ENCODE results near the gene LSP1. TPM values are rescaled to one million over a fixed set of nuclear protein-coding genes. Genes with fewer than 3 reads are reported as not detected.

Gene LSP1
- total and polyA plus RNA-seq, 8 donors: 9.8 to 239 (median 58.9) TPM

GRCh38 chr11:1814691-1815090 is 38.2 kb upstream of the LSP1 start:
- whole genome bisulfite sequencing, 5 donors: 72 to 91% (median 87%) methylated on average over 10 of the region's 10 CpGs
- DNase-seq: no peak
- no peak for TF ChIP-seq EP300 (IDR thresholded peaks at IDR 0.05)
- TF ChIP-seq CTCF (IDR thresholded peaks at IDR 0.05): no peak
- no peak for TF ChIP-seq POLR2AphosphoS5 (IDR thresholded peaks at IDR 0.05)
- no peak for TF ChIP-seq POLR2A (IDR thresholded peaks at IDR 0.05)
- Histone ChIP-seq H3K9me3 (peaks cover 0 to 24% (median 18%) of the 10 kb centered on the region in 4 donors), H3K4me1 (no peaks in the 10 kb centered on the region), H3K27ac (no peak overlapping the region), H3K27me3 (peaks cover 0 to 9% (median 0%) of the 10 kb centered on the region in 3 donors), H3K4me3 (no peak overlapping the region), H3K36me3 (no peaks in the 10 kb centered on the region)
- intact Hi-C loops (cut with DNase I; ENCODE audit: low total_unique reads): no loop called here

DNA sequence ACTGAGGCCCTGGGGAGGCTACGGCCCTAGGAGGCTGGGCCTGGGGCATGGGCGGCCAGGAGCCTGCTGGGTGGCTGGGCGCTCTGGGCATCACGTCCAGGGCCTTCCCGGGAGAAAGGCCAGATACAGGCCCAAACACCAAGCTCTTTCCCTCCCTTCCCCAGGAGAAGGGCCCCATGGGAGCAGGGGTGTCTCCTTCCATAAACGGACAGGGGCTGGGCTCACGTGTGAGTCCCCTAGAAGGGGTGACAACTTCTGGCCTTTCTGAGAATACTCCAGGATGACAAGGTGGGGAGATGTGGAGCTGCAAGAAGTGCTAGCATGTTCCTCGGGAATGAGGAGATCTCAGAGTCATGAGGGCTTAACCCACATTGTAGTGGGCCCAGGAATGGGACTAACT is 37.6 kb upstream of the LSP1 start:
- DNase-seq: no peak
- peaks cover 0 to 9% (median 0%) of the 10 kb centered on the region in 3 donors for H3K27me3 ChIP-seq
- no peaks in the 10 kb centered on the region for H3K36me3 ChIP-seq
- no peak for TF ChIP-seq POLR2AphosphoS5 (IDR thresholded peaks at IDR 0.05)
- TF ChIP-seq CTCF (IDR thresholded peaks at IDR 0.05): no peak
- no peak for TF ChIP-seq POLR2A (IDR thresholded peaks at IDR 0.05)
- TF ChIP-seq EP300 (IDR thresholded peaks at IDR 0.05): no peak
- H3K4me3 ChIP-seq: no peak overlapping the region
- peaks cover 0 to 24% (median 19%) of the 10 kb centered on the region in 4 donors for H3K9me3 ChIP-seq
- H3K4me1 ChIP-seq: no peaks in the 10 kb centered on the region
- WGBS, 5 donors: 80 to 94% (median 91%) methylated on average over 8 of the region's 8 CpGs
- no peak overlapping the region for H3K27ac ChIP-seq
- intact Hi-C loops (cut with DNase I; ENCODE audit: low total_unique reads): no loop called here

DNA sequence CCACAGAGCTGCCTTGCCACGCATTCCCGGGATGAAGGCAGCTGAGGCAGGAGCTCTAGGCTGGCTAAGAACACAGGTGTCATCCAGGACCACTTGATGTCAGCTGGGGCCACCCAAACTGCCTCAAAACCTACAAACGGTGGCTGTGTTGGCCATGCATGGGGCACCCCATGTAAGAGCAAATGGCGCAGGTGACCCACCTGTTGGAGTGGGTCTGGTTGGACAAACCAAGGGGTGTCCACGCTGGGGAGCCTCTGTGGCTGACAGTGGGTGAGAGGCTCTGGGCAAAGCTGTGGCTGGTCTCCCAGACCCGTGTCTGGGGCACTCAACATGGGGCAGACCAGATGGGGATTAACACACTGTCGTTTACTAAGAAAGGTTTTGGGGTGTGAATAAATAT is 37.1 kb upstream of the LSP1 start:
- Histone ChIP-seq H3K36me3 (no peaks in the 10 kb centered on the region), H3K4me3 (no peak overlapping the region), H3K4me1 (no peaks in the 10 kb centered on the region), H3K27ac (no peak overlapping the region), H3K27me3 (peaks cover 0 to 9% (median 0%) of the 10 kb centered on the region in 3 donors), H3K9me3 (peaks cover 0 to 24% (median 19%) of the 10 kb centered on the region in 4 donors)
- TF ChIP-seq CTCF (IDR thresholded peaks at IDR 0.05): no peak
- TF ChIP-seq POLR2A (IDR thresholded peaks at IDR 0.05): no peak
- TF ChIP-seq EP300 (IDR thresholded peaks at IDR 0.05): no peak
- no peak for TF ChIP-seq POLR2AphosphoS5 (IDR thresholded peaks at IDR 0.05)
- intact Hi-C loops (cut with DNase I; ENCODE audit: low total_unique reads): no loop called here
- DNase-seq: no peak
- 76 to 94% (median 88%) methylated on average over 5 to 7 of the region's 7 CpGs for whole genome bisulfite sequencing, 5 donors

DNA sequence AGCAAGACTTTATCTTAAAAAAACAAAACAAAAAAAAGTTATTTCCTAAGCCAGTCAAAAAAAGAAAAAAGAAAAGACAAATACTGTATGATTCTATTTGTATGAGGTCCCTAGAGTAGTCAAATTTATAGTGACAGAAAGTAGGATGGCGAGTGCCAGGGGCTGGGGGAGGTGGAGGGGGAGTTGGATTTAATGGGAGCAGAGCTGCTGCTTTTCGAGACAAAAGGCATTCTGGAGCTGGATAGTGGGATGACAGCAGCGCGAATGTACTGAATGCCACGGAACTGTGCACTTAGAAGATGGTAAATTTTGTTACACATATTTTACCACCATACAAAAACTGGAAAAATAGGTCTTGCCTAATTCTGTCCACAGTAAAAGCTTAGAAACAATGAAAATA is 35.9 kb upstream of the LSP1 start:
- no peak for DNase-seq
- no peak overlapping the region for H3K27ac ChIP-seq
- no peaks in the 10 kb centered on the region for H3K36me3 ChIP-seq
- no peak overlapping the region for H3K4me3 ChIP-seq
- TF ChIP-seq CTCF (IDR thresholded peaks at IDR 0.05): no peak
- no peak for TF ChIP-seq POLR2A (IDR thresholded peaks at IDR 0.05)
- TF ChIP-seq POLR2AphosphoS5 (IDR thresholded peaks at IDR 0.05): no peak
- H3K9me3 ChIP-seq: peaks cover 0 to 22% (median 19%) of the 10 kb centered on the region in 4 donors
- WGBS, 5 donors: 85 to 90% (median 89%) methylated on average over 5 of the region's 5 CpGs
- peaks cover 0 to 9% (median 0%) of the 10 kb centered on the region in 3 donors for H3K27me3 ChIP-seq
- intact Hi-C loops (cut with DNase I; ENCODE audit: low total_unique reads): no loop called here
- H3K4me1 ChIP-seq: no peaks in the 10 kb centered on the region

Data from stomach (tissue), 9 donors.